Measurements from ENCODE around the gene ANXA9.

DNA sequence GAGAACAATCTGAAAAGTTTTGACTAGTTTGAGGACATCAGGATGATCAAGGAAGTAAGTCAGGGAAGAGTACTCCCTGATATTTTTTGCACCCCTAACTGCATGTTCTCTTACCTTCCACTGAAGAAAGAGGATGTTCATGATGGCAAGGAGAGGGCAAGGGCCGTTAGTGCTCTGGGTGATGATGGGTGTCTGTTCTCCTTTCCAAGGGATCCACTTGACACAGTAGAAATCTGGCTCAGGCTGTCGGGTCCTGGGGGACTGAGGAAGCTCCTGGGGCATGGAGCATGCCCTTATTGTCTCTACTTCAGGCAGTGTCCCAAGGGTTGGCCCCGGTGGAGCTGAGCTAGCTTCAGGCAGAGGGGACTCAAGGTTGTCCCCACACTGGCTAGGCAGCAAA, 20.0 kb downstream of the ANXA9 start:
- TF ChIP-seq, protein P1, sequence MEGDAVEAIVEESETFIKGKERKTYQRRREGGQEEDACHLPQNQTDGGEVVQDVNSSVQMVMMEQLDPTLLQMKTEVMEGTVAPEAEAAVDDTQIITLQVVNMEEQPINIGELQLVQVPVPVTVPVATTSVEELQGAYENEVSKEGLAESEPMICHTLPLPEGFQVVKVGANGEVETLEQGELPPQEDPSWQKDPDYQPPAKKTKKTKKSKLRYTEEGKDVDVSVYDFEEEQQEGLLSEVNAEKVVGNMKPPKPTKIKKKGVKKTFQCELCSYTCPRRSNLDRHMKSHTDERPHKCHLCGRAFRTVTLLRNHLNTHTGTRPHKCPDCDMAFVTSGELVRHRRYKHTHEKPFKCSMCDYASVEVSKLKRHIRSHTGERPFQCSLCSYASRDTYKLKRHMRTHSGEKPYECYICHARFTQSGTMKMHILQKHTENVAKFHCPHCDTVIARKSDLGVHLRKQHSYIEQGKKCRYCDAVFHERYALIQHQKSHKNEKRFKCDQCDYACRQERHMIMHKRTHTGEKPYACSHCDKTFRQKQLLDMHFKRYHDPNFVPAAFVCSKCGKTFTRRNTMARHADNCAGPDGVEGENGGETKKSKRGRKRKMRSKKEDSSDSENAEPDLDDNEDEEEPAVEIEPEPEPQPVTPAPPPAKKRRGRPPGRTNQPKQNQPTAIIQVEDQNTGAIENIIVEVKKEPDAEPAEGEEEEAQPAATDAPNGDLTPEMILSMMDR (IDR thresholded peaks at IDR 0.05) = no peak
- TF ChIP-seq POLR2AphosphoS5 (IDR thresholded peaks at IDR 0.05; ENCODE audit: low read depth, low read length) = no peak

All from Panc1 (cell line).